ENCODE data around the gene NOVA1.
"Not testable (repeated sequence)": the region's sequence is repeated elsewhere in the genome, so short reads cannot be mapped to it uniquely, and the experiment has no call there.

NOVA1 gene, protein sequence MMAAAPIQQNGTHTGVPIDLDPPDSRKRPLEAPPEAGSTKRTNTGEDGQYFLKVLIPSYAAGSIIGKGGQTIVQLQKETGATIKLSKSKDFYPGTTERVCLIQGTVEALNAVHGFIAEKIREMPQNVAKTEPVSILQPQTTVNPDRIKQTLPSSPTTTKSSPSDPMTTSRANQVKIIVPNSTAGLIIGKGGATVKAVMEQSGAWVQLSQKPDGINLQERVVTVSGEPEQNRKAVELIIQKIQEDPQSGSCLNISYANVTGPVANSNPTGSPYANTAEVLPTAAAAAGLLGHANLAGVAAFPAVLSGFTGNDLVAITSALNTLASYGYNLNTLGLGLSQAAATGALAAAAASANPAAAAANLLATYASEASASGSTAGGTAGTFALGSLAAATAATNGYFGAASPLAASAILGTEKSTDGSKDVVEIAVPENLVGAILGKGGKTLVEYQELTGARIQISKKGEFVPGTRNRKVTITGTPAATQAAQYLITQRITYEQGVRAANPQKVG

GRCh38 chr14:26597589-26598080 is at the start of gene NOVA1:
TSS of gene NOVA1 (minus strand) at chr14:26598033. CDS start at chr14:26597436, 597 bp downstream.
- H3K27me3 Mint-ChIP-seq = peaks cover 39% of the 10 kb centered on the region
- DNase-seq = no peak
- H3K4me3 Mint-ChIP-seq = peak within 1 kb of the TSS; percentile 18
- H3K9me3 Mint-ChIP-seq = peaks cover 15% of the 10 kb centered on the region
- H3K27ac Mint-ChIP-seq = no peak within 1 kb of the TSS
- H3K4me1 Mint-ChIP-seq (ENCODE audit: low read depth) = no peaks in the 10 kb centered on the region
- H3K36me3 Mint-ChIP-seq (ENCODE audit: low read depth) = no peaks in the 10 kb centered on the region

GRCh38 chr14:26645057-26645456 is 47.2 kb upstream of the NOVA1 start:
- peaks cover 24% of the 10 kb centered on the region for H3K9me3 Mint-ChIP-seq
- H3K4me1 Mint-ChIP-seq (ENCODE audit: low read depth) = not testable (repeated sequence)

GRCh38 chr14:26636561-26636960 is 38.7 kb upstream of the NOVA1 start:
- H3K36me3 Mint-ChIP-seq (ENCODE audit: low read depth) = no peaks in the 10 kb centered on the region
- DNase-seq = no peak
- H3K27me3 Mint-ChIP-seq = no peaks in the 10 kb centered on the region

More at GRCh38 chr14:26645057-26645456, 47.2 kb upstream of the NOVA1 start:
- not testable (repeated sequence) for H3K36me3 Mint-ChIP-seq (ENCODE audit: low read depth); H3K27ac Mint-ChIP-seq; H3K4me3 Mint-ChIP-seq; DNase-seq; H3K27me3 Mint-ChIP-seq

DNA sequence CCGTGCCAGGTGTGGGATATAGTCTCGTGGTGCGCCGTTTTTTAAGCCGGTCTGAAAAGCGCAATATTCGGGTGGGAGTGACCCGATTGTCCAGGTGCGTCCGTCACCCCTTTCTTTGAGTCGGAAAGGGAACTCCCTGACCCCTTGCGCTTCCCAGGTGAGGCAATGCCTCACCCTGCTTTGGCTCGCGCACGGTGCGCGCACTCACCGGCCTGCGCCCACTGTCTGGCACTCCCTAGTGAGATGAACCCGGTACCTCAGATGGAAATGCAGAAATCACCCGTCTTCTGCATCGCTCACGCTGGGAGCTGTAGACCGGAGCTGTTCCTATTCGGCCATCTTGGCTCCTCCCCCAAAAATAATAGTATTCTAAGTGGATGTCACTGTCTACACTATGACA is 37.1 kb upstream of the NOVA1 start:
- DNase-seq; H3K4me3 Mint-ChIP-seq; H3K27ac Mint-ChIP-seq; H3K9me3 Mint-ChIP-seq; H3K4me1 Mint-ChIP-seq (ENCODE audit: low read depth); H3K36me3 Mint-ChIP-seq (ENCODE audit: low read depth); H3K27me3 Mint-ChIP-seq: not testable (repeated sequence)

More at GRCh38 chr14:26636561-26636960, 38.7 kb upstream of the NOVA1 start:
- Mint-ChIP-seq H3K4me1 (ENCODE audit: low read depth) (no peaks in the 10 kb centered on the region), H3K27ac (no peak overlapping the region), H3K9me3 (peaks cover 10% of the 10 kb centered on the region), H3K4me3 (no peak overlapping the region)

DNA sequence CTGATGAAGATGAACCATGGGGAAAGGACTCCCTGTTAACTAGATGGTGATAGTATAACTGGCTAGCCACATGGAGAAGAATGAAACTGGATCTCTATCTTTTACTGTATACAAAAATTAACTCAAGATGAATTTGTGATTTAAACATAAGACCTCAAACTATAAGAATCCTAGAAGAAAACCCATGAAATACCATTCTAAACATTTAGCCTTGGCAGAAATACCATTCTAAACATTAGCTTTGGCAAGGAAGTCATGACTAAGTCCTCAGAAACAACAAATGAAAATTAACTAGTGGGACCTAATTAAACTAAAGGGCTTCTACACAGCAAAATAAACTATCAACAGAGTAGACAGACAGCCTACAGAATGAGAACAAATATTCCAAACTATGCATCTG is 28.4 kb upstream of the NOVA1 start:
- H3K4me1 Mint-ChIP-seq (ENCODE audit: low read depth) = no peaks in the 10 kb centered on the region
- no peak for DNase-seq
- no peaks in the 10 kb centered on the region for H3K36me3 Mint-ChIP-seq (ENCODE audit: low read depth)
- H3K4me3 Mint-ChIP-seq = no peak overlapping the region
- H3K9me3 Mint-ChIP-seq = peaks cover 17% of the 10 kb centered on the region
- H3K27ac Mint-ChIP-seq = no peak overlapping the region
- H3K27me3 Mint-ChIP-seq = no peaks in the 10 kb centered on the region

DNA sequence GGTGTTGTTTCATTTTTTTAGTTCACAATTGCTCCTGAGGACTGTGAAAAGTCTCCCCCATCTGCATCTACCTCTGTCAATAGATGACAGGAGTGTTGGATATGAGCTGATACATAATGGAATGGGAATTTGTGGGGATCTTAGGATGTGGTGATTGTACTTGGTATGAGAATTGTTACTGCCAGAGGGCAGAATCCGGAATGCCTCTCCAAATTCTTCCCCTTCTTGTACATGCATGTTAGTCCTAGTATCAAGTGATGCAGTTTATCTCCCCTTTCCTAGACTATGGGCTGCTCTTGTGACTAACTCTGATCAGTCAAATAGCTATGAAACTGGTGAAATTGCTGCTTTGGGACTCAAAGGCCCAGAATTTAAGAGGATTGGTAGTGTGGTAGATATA is 24.8 kb upstream of the NOVA1 start:
- no peak overlapping the region for H3K27ac Mint-ChIP-seq
- no peaks in the 10 kb centered on the region for H3K4me1 Mint-ChIP-seq (ENCODE audit: low read depth)
- peaks cover 20% of the 10 kb centered on the region for H3K9me3 Mint-ChIP-seq
- no peaks in the 10 kb centered on the region for H3K27me3 Mint-ChIP-seq
- no peak for DNase-seq
- H3K36me3 Mint-ChIP-seq (ENCODE audit: low read depth) = no peaks in the 10 kb centered on the region
- no peak overlapping the region for H3K4me3 Mint-ChIP-seq

- Mint-ChIP-seq H3K27me3 (no peaks in the 10 kb centered on the region), H3K27ac (no peak overlapping the region), H3K4me1 (ENCODE audit: low read depth) (no peaks in the 10 kb centered on the region), H3K9me3 (peaks cover 16% of the 10 kb centered on the region), H3K36me3 (ENCODE audit: low read depth) (no peaks in the 10 kb centered on the region), H3K4me3 (no peak overlapping the region)
- DNase-seq = no peak
These were observed 24.2 kb upstream of the NOVA1 start for GRCh38 chr14:26621807-26622560.

DNA sequence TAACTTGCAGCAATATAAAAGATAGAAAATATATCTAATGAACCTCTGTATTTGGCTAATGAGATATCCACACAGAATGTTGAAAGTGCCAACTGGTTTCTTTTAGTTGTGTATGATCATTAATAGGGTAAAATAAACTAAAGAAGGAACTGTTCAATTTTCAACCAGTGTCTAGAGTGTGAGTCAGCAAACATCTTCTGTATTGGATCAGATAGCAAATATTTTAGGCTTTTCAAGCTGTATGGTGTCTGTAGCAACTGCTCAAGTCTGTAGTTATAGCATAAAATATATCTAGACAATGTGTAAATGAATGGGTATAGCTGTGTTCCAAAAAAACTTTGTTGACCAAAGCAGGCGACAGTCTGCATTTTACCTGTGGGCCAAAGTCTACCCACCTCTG is 23.5 kb upstream of the NOVA1 start:
- Mint-ChIP-seq H3K27ac (no peak overlapping the region), H3K4me3 (no peak overlapping the region), H3K9me3 (peaks cover 10% of the 10 kb centered on the region), H3K36me3 (ENCODE audit: low read depth) (no peaks in the 10 kb centered on the region), H3K4me1 (ENCODE audit: low read depth) (no peaks in the 10 kb centered on the region), H3K27me3 (no peaks in the 10 kb centered on the region)
- DNase-seq = no peak

DNA sequence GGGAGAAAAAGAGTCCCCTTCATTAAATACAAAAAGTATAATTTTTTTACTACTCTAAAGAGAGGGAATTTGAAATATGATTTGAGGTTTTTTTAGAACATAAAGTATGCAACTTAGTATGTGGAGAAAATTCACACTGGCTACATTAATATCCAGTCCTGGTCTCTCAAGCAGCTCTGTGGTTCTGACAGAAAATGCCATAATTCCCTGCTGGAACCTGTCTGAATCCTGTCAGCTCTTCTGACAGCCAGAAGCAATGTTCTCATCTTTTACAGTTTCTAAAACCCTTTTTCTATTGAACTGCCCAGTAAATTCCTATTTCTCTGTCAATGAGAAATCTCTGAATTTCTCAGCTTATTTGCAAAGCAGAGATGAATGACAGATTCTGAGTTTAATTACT is 13.4 kb upstream of the NOVA1 start:
- no peaks in the 10 kb centered on the region for H3K27me3 Mint-ChIP-seq
- H3K27ac Mint-ChIP-seq = no peak overlapping the region
- no peak overlapping the region for H3K4me3 Mint-ChIP-seq

GRCh38 chr14:26606729-26607312 is 9.0 kb upstream of the NOVA1 start:
- Mint-ChIP-seq H3K27me3 (no peaks in the 10 kb centered on the region), H3K36me3 (ENCODE audit: low read depth) (no peaks in the 10 kb centered on the region), H3K9me3 (peaks cover 17% of the 10 kb centered on the region), H3K27ac (no peak overlapping the region), H3K4me3 (no peak overlapping the region), H3K4me1 (ENCODE audit: low read depth) (no peaks in the 10 kb centered on the region)
- no peak for DNase-seq

More for the DNA sequence above, 13.4 kb upstream of the NOVA1 start:
- DNase-seq = no peak
- Mint-ChIP-seq H3K9me3 (peaks cover 25% of the 10 kb centered on the region), H3K4me1 (ENCODE audit: low read depth) (no peaks in the 10 kb centered on the region), H3K36me3 (ENCODE audit: low read depth) (no peaks in the 10 kb centered on the region)

GRCh38 chr14:26605602-26606001 is 7.8 kb upstream of the NOVA1 start:
- Mint-ChIP-seq H3K4me1 (ENCODE audit: low read depth) (no peaks in the 10 kb centered on the region), H3K36me3 (ENCODE audit: low read depth) (no peaks in the 10 kb centered on the region), H3K27ac (no peak overlapping the region), H3K27me3 (no peaks in the 10 kb centered on the region), H3K4me3 (no peak overlapping the region), H3K9me3 (peaks cover 18% of the 10 kb centered on the region)
- DNase-seq = no peak

GRCh38 chr14:26602902-26603301 is 5.1 kb upstream of the NOVA1 start:
- no peaks in the 10 kb centered on the region for H3K4me1 Mint-ChIP-seq (ENCODE audit: low read depth)
- no peaks in the 10 kb centered on the region for H3K36me3 Mint-ChIP-seq (ENCODE audit: low read depth)
- peaks cover 21% of the 10 kb centered on the region for H3K27me3 Mint-ChIP-seq
- H3K4me3 Mint-ChIP-seq = no peak overlapping the region
- H3K27ac Mint-ChIP-seq = no peak overlapping the region
- H3K9me3 Mint-ChIP-seq = peaks cover 17% of the 10 kb centered on the region
- DNase-seq = no peak

GRCh38 chr14:26601856-26602255 is 4.0 kb upstream of the NOVA1 start:
- Mint-ChIP-seq H3K36me3 (ENCODE audit: low read depth) (no peaks in the 10 kb centered on the region), H3K9me3 (peaks cover 14% of the 10 kb centered on the region), H3K4me3 (no peak overlapping the region), H3K4me1 (ENCODE audit: low read depth) (no peaks in the 10 kb centered on the region), H3K27me3 (peaks cover 26% of the 10 kb centered on the region), H3K27ac (no peak overlapping the region)
- no peak for DNase-seq

DNA sequence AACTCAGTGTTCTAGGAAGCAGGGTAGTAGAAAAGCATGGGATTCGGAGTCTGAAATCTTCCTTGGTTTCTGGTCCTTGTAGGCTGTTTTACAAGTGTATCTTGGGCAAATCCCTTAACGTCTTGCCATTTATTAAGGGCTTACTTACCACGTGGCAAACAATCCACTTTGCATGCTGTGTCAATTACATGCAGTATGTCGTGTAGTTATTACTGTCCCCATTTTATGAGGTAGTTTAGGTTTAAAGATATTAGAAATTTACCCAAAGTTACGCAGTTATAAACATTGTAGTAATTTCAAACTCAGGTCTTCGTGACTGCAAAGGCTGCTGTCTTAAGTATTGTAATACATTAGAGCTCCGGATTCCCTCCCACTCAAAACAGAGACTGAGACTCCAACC is 1.5 kb upstream of the NOVA1 start:
- peaks cover 13% of the 10 kb centered on the region for H3K9me3 Mint-ChIP-seq
- DNase-seq = no peak
- H3K4me1 Mint-ChIP-seq (ENCODE audit: low read depth) = no peaks in the 10 kb centered on the region
- no peaks in the 10 kb centered on the region for H3K36me3 Mint-ChIP-seq (ENCODE audit: low read depth)
- no peak overlapping the region for H3K27ac Mint-ChIP-seq
- H3K27me3 Mint-ChIP-seq = peaks cover 39% of the 10 kb centered on the region
- H3K4me3 Mint-ChIP-seq = no peak overlapping the region

Data from activated T-cell treated with anti-CD3 and anti-CD28 coated beads, Interleukin-2, amount 50 U/mL, for 24 hours (primary cell).